Measurements from ENCODE around the gene LAP3. TPM values are rescaled to one million over a fixed set of nuclear protein-coding genes. Genes with fewer than 3 reads are reported as not detected.

The LAP3 gene
- total and polyA plus RNA-seq, 8 donors = 10.4 to 30.0 (median 17.8) TPM

DNA sequence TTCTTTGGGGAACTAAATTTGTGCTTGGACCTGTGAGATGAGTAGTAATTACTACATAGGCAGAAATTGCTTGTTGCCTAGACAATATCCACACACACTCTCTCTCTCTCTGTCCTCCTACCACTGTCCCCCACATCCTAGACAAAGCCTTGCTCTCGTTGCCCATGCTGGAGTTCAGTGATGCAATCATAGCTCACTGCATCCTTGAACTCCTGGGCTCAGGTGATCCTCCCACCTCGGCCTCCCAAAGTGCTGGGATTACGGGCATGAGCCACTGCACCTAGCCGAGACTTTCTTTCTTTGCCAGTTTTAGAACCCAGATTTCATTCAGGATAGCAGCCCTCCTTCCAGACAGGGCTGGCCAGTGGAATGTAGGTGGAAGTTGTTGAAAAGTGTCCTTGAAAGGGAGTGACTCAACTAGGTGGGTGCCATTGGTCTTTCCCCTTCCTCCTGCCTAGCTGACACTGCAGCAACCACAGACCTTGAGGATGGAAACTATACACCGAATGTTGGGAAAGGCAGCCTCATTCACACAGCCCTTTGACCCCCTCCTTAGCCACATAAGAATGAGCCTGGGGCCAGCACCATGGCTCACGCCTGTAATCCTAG is 16.8 kb upstream of the LAP3 start:
- Histone ChIP-seq H3K4me1 (no peaks in the 10 kb centered on the region), H3K36me3 (no peaks in the 10 kb centered on the region), H3K27me3 (no peaks in the 10 kb centered on the region), H3K9me3 (no peaks in the 10 kb centered on the region), H3K27ac (no peak overlapping the region), H3K4me3 (no peak overlapping the region)
- DNase-seq (no peak), ATAC-seq (no peak), FAIRE-seq (no peak)
- TF ChIP-seq, protein P1, sequence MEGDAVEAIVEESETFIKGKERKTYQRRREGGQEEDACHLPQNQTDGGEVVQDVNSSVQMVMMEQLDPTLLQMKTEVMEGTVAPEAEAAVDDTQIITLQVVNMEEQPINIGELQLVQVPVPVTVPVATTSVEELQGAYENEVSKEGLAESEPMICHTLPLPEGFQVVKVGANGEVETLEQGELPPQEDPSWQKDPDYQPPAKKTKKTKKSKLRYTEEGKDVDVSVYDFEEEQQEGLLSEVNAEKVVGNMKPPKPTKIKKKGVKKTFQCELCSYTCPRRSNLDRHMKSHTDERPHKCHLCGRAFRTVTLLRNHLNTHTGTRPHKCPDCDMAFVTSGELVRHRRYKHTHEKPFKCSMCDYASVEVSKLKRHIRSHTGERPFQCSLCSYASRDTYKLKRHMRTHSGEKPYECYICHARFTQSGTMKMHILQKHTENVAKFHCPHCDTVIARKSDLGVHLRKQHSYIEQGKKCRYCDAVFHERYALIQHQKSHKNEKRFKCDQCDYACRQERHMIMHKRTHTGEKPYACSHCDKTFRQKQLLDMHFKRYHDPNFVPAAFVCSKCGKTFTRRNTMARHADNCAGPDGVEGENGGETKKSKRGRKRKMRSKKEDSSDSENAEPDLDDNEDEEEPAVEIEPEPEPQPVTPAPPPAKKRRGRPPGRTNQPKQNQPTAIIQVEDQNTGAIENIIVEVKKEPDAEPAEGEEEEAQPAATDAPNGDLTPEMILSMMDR (IDR thresholded peaks at IDR 0.05) = no peak
- 60 to 77% methylated on average over 6 of the region's 6 CpGs for WGBS, 2 donors
- intact Hi-C loops (cut with DNase I) = no loop called here

DNA sequence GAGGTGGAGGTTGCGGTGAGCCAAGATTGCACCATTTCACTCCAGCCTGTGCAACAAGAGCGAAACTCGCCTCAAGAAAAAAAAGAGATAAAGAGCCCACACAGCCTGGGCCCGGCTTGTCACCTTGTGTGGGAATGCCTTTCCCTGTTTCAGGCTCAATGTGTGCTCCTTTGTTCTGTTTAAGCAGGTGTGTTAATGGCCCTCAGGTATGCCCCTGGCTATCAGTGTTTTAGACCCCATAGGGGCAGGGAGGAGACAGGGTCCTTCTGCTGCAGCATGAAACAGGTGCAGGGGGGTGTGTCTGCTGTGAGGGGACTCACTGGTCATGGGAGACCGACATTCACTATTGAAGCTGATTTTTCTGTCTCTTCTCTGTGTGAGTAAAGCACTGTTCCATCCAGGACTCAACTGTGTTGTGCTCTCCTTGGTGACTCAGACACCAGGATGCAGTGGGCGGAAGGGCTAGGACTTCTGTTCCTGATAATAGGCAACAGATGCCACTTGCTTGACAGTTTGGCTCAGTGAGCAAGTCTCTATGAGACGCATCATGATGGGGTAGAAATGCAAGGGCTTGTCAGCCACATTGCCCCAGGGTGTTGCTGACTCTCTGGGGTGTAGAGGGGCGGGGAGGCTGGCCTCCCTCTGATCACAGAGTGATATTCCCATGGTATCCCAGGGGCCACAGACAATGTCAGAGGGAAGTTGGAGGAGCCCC is 15.6 kb upstream of the LAP3 start:
- TF ChIP-seq, protein P1 (IDR thresholded peaks at IDR 0.05) = no peak
- H3K4me3 ChIP-seq = no peak overlapping the region
- no peak for ATAC-seq
- no peaks in the 10 kb centered on the region for H3K9me3 ChIP-seq
- no peaks in the 10 kb centered on the region for H3K36me3 ChIP-seq
- no peaks in the 10 kb centered on the region for H3K4me1 ChIP-seq
- H3K27ac ChIP-seq = no peak overlapping the region
- intact Hi-C loops (cut with DNase I) = no loop called here
- H3K27me3 ChIP-seq = no peaks in the 10 kb centered on the region
- no peak for DNase-seq
- FAIRE-seq = no peak
- 63 to 69% methylated on average over 8 of the region's 8 CpGs for WGBS, 2 donors

DNA sequence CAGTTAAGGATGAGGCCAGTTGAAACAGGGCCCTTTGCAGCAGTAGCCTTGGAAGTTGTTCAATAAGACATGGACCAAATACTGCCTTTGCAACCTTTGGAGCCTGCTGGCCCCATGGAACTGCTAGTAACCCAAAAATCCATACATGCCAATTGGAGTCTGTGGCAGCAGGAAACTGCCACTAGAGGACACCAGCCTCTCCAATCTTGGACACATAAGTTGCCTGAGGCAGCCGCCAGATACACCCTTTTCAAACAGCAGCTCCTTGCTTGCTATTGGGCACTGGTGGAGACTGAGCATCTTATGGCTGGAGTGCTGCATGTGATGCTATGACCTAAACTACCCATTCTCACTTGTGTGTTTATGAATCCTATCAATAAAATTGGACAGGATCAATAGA is 14.8 kb upstream of the LAP3 start:
- no peaks in the 10 kb centered on the region for H3K4me1 ChIP-seq
- ATAC-seq (no peak), FAIRE-seq (no peak), DNase-seq (no peak)
- WGBS, 2 donors = 43 to 68% methylated on average over 1 of the region's 1 CpG
- TF ChIP-seq, protein P1 (IDR thresholded peaks at IDR 0.05) = no peak
- intact Hi-C loops (cut with DNase I) = no loop called here
- H3K36me3 ChIP-seq = no peaks in the 10 kb centered on the region
- no peaks in the 10 kb centered on the region for H3K9me3 ChIP-seq
- H3K4me3 ChIP-seq = no peak overlapping the region
- H3K27me3 ChIP-seq = no peaks in the 10 kb centered on the region
- no peak overlapping the region for H3K27ac ChIP-seq

DNA sequence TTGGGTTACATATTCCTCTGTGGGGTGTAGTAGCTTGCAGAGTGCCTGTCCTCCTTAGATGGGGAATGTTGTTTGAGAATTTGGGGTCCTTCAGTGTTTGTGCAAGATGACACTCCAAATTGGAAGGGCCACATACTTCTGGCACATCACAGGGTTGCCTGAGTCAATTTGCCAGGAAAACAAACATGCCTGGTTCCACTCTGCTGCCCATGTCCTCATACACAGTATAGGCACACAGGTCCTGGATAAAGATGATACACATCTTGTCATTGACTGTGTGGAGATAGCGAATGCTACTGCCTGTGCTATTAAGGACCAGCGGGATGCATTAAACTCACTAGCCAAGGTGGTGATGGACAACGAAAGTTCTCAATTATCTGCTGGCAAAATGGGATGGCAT is 11.2 kb upstream of the LAP3 start:
- intact Hi-C loops (cut with DNase I) = no loop called here
- Histone ChIP-seq H3K9me3 (no peaks in the 10 kb centered on the region), H3K27me3 (no peaks in the 10 kb centered on the region), H3K27ac (no peak overlapping the region), H3K4me3 (no peak overlapping the region), H3K36me3 (no peaks in the 10 kb centered on the region), H3K4me1 (no peaks in the 10 kb centered on the region)
- 76 to 94% methylated on average over 3 of the region's 3 CpGs for WGBS, 2 donors
- no peak for DNase-seq
- no peak for FAIRE-seq
- TF ChIP-seq, protein P1 (IDR thresholded peaks at IDR 0.05) = no peak
- ATAC-seq = no peak

DNA sequence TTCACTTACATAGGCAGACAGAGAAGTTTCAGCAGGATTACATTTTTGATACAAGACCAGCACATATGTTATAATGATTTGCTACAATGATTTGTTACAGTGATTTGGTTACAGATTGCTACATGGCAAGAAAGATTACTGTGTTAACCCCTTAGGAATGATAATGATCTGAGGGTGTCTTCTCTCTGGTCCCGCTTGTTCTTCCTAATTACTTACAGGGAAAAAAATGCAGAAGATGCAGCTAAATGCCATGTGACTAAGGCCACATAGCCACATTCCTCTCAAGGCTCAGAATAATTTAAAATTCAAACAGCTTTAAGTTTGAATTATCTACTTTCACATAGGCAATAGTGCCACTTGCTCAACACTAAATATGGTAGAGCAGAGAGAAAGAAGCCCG is 9.7 kb upstream of the LAP3 start:
- DNase-seq (no peak), FAIRE-seq (no peak), ATAC-seq (no peak)
- no peaks in the 10 kb centered on the region for H3K9me3 ChIP-seq
- no peaks in the 10 kb centered on the region for H3K36me3 ChIP-seq
- no peaks in the 10 kb centered on the region for H3K4me1 ChIP-seq
- intact Hi-C loops (cut with DNase I) = no loop called here
- WGBS, 2 donors = 59 to 73% methylated on average over 2 of the region's 2 CpGs
- no peak overlapping the region for H3K4me3 ChIP-seq
- TF ChIP-seq, protein P1 (IDR thresholded peaks at IDR 0.05) = no peak
- H3K27me3 ChIP-seq = no peaks in the 10 kb centered on the region
- no peak overlapping the region for H3K27ac ChIP-seq
